ENCODE data around the gene SYNGR3.
"Not testable (repeated sequence)": the region's sequence is repeated elsewhere in the genome, so short reads cannot be mapped to it uniquely, and the experiment has no call there.

SYNGR3 gene

DNA sequence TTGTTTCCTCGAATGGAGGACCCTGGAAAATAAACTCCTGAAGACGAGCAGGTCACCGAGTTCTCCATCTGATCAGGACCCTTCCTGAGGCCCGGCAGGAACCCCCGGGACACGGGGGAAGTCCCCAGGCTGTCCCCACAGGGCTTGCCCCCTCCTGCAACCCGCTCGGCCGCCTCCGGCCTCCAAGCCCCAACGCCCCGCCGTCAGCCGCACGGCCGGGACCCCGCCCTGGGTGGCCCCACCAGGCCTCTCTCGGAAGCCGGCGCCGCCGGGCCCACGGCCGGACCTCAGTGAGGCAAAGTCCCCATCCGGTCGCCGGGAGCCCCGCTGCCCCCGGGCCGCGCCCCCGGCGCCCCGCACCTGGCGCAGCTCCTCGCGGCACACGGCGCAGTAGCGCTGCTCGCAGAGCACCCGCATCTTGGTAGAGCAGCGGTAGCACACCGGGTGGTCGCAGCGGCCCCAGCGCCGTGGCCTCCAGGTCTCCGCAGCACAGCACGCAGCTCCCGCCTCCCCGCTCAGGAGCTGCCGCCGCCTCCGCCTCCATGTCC, 19.5 kb downstream of the SYNGR3 start:
- DNase-seq = no peak

DNA sequence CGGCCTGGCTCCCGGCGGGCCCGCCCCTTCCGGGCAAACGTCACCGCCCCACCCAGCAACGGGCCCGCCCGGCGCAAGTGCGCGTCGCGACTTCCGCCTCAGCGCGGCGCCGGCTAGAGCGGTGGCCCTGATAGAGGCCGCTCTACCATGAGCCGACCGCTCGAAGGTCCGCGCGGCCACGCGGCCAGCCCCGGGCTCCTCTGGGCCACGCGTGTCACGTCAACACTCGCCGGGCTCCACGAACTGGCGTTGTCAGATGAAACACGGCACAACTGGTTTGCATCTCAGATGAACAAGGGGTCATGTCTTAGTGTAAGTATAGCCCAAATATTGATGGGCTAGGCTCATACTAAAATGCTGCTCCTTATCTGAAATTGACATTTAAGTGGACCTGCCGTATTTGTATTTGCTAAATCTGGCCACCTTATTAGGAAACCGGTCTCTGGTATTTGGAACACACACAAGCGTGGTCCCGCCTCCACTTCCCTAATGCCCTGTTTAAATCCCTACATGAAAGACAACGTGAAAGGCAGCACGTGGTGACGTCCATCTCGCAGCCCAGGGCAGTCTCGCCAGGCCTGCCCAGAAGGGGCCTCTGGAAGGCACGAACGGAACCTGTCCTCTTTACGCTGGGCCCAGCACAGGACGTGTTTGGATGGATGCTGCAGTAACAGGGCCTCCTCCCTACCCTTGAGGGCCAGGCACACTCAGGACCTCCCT, 20.2 kb downstream of the SYNGR3 start, which contains the start of gene ZNF598:
Gene ZNF598 (minus strand): TSS at position 31 of the 720 bp plus-strand sequence.
- peak; percentile 81 for DNase-seq

DNA sequence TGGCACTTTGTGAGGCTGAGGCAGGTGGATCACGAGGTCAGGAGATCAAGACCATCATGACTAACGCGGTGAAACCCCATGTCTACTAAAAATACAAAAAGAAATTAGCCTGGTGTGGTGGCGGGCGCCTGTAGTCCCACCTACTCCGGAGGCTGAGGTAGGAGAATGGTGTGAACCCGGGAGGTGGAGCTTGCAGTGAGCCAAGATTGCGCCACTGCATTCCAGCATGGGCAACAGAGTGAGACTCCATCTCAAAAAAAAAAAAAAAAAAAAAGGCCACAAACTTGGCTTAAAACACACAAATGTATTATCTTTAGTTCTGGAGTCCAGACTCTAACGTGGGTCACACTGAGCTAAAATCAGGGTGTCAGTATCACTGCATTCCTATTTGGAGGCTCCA, 22.0 kb downstream of the SYNGR3 start:
- not testable (repeated sequence) for DNase-seq

DNA sequence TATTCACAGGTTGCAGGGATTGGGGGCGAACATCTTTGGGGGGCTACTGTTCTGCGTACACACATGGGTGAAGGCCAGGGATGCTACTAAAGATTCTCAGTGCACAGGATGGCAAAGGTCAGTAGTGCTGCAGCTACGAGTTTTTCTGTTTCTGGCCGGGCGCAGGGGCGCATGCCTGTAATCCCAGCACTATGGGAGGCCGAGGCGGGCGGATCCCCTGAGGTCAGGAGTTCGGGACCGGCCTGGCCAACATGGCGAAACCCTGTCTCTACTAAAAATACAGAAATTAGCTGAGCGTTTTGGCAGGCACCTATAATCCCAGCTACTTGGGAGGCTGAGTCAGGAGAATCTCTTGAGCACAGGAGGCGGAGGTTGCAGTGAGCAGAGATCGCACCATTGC, 23.8 kb downstream of the SYNGR3 start:
- DNase-seq = no peak

DNA sequence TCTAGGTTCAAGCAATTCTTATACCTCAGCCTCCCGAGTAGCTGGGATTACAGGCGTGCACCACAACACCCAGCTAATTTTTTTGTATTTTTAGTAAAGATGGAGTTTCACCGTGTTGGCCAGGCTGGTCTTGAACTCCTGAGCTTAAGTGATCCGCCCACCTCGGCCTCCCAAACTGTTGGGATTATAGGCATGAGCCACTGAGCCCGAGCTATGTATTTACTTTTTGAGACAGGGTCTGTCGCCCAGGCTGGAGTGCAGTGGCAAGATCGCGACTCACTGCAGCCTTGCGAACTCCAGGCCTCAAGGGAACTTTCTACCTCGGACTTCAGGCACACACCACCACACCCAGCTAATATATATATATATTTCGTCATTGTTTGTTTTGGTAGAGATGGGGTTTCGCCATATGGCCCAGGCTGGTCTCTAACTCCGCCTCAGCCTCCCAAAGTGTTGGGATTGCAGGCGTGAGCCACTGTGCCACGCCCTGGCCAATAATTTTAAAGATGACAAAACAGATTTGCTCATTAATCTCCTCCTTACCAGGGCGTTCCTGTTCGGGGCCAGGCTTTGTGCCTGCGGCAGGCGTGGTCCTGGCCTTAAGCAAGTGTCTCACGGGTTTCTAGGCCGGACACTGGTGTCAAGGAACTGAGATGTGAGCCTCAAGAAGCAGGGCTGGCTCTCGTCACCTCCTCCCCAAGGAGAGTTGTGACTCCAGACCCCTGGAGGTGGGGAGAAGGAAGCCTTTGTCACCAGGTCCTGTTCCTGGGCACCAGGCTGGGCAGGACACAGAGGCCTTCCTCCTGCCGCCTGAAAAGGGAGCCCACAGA, 25.6 kb downstream of the SYNGR3 start:
- DNase-seq = peak; percentile 50

DNA sequence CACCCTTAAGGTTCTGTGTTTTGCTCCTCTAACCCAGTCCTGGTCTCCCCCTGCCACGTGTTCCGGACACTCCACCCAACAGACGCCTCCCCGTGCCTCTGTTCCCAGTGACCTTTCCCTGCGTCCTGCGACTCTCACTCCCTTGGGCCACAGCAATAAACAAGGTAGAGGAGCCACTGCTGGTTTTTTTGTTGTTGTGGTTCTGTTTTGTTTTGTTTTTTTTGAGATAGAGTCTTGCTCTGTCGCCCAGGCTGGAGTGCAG, 26.1 kb downstream of the SYNGR3 start:
- DNase-seq = no peak

DNA sequence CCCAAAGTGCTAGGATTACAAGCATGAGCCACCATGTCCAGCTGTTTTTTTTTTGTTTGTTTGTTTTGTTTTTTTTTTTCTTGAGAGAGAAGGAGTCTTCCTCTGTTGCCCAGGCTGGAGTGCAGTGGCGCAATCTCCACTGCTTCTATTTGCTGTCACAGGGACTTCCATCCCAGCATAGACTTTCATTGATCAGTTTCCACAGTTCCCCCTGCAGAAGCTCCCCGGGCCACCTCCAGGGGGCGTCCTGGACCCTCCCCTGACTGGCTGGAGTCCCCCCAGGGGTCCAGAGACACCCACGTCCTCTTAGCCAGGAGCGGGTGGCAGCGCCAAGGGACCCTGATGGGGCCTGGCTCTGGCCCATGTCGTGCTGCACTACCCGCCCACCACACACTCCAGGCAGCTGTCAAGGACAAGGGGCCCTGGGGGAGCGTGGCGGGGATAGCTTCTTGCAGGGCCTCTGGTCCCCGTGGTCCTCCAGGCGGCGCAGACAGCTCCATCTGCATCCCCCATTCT, 26.7 kb downstream of the SYNGR3 start:
- no peak for DNase-seq

DNA sequence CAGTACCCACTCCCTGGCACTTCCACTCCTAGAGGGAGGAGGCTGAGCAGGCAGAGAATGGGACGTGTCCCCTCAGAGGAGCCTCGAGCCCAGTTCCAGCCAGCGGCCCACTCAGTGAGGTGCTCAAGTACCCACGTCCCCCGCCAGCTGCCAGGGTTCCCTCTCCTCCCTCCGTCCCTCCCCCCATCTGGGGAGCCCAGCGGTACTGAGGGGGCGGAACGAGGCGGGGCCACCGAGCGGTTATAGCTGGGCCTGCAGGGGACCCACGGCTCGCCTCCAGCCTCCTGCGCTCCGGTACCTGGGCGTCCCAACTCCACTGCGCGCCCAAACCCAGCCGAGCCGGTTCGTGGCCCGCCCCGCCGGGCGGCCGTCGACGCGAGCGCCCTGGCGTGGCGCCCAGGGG, 29.7 kb downstream of the SYNGR3 start, which contains the start of gene NPW:
Gene NPW (plus strand): TSS at position 268 of the 403 bp plus-strand sequence.
- no peak for DNase-seq

DNA sequence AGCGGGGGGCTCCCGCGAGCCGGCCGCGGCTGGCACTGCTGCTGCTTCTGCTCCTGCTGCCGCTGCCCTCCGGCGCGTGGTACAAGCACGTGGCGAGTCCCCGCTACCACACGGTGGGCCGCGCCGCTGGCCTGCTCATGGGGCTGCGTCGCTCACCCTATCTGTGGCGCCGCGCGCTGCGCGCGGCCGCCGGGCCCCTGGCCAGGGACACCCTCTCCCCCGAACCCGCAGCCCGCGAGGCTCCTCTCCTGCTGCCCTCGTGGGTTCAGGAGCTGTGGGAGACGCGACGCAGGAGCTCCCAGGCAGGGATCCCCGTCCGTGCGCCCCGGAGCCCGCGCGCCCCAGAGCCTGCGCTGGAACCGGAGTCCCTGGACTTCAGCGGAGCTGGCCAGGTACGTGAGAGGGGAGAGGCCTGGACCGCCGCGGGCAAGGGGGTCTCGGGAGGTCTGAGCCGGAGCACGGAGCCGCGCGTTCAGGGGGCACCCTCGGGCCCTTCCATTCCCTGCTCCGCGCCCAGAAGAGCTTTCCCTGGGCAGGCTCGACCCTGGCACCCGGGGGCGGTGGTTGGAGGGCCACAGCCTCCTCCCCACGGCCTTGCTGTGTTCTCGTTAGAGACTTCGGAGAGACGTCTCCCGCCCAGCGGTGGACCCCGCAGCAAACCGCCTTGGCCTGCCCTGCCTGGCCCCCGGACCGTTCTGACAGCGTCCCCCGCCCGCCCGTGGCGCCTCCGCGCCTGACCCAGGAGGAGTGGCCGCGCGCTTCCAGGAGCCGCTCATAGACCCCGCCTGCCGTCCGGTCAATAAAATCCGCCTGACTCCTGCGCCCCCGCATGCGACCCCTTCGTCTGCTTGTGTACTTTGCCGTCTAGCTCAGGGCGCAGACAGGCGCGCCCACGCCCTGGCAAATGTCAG, 30.4 kb downstream of the SYNGR3 start:
- DNase-seq = no peak

DNA sequence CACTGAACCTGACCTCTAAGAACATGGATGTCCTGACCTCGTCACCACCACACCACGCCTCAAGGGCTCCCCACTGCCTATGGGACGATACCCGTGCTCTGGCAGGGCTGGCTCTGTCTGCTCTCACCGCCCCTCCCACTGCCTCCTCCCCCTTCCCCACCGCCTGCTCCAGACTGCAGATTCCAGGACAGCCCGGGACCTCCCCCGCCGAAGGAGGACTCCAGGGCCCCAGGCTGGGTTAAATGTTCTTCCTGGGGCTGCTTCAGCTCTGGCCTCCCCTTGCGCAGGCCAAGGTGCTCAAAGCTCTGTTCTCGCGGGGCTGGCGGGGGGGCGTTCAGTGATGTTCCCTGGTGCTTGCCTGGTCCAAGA, 32.9 kb downstream of the SYNGR3 start:
- DNase-seq = no peak

DNA sequence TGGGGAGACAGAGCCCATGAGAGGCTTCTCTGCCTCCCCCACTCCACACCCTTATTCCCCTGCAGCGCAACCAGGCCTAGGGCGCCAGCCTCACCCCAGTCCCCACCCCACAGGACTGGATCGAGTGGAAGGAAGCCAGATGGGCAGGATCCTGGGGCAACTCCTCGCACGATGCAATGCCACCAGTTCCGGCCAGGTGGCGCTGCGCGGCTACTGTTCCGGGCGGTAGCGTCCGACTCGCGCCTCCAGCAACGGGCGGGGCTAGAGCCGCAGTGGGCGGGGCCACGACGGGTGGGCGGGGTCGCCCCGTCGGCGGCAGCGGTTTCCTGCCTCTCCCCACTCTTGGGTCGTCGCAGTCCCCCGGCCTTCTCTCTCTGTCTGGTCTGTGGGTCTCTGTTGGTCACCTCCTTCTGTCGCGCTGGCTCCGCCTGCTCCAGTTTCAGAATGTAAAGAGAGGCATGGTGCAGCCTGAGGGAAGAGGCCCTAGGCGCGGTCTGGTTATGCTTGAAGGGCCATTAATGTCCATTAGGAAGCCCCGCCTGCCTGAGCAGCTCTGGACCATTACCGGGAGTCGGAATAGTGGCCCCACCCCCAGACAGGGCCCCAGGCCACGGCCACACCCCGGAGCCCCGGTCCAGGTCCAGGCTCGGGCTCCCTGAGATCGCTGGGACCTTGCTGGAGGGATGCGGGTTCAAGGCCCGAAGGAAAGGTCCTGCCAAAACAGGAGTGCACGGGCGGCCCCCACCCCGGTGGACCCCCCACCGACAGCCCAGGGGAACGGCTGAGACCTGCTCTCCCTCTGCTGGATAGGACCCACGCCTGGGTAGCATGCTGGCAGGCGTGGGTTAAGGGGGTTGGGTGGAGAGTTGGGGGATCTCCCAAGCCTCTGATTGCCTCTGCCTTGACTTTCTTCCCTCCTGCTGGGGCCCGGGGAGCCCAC, 33.6 kb downstream of the SYNGR3 start:
- DNase-seq = peak; percentile 91

DNA sequence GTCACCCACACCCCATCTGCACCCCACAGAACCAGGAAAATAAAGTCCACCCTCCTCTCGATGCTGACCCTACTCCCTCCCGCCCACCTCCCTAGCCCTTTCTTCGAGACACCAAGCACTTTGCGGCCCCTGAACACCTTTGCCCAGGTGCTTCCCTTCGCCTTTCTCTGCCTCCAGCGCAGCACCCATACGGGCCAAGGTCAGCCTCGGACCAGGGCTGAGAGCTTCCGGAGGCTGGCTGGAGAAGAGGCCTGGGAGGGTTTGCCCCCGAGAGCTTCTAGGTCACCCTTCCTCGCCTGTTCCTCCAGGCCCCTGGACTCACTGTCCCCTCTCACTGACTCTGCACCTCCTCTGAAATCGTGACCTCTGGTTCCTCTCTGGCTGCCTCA, 34.3 kb downstream of the SYNGR3 start:
- DNase-seq = no peak

DNA sequence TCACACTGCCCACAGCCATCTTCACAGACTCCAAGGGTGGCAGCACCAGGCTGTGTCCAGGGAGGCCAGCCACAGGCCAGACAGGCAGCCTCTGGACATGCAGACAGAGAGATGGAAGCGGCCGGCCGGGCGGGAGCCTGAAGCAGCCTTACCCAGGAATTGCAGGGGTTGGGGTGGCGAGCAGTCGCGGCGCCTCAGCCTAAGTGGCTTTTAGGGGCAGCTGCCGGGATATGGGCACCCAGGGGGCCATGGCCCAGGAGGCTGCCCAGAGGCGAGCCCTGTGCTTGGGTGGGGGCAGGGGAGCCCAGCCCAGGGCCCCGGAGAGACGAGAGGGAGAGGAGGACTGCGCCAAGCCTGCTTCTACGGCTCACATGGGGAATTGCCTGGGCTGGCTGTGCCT, 35.5 kb downstream of the SYNGR3 start:
- DNase-seq = no peak

DNA sequence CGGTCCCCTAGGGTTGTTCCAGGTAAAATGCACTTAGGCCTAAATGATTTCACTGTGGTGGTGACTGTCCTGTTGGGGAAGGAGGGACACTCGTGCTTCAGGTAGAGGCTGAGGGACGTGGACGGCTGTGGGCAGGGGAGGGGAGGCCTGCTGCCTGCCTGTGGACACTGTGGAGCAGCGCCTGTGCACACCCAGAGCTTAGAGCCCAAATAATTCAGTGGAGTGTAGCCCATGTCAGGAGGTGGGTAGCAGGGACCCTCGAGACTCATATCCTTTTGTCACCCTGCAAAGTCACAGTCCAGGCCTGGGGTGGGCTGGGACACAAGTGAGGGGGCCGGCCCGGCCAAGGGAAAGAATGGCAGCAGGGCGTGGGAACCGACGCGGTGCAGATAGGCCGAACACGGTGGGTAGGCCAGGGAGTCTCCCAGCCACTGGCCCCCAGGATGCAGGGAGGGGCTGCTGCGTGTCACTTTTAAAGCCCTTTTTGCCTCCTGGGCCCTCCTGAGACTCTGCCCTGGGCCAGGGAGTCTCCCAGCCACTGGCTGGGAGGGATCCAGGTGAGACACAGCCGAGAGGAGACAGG, 36.2 kb downstream of the SYNGR3 start:
- DNase-seq = no peak

DNA sequence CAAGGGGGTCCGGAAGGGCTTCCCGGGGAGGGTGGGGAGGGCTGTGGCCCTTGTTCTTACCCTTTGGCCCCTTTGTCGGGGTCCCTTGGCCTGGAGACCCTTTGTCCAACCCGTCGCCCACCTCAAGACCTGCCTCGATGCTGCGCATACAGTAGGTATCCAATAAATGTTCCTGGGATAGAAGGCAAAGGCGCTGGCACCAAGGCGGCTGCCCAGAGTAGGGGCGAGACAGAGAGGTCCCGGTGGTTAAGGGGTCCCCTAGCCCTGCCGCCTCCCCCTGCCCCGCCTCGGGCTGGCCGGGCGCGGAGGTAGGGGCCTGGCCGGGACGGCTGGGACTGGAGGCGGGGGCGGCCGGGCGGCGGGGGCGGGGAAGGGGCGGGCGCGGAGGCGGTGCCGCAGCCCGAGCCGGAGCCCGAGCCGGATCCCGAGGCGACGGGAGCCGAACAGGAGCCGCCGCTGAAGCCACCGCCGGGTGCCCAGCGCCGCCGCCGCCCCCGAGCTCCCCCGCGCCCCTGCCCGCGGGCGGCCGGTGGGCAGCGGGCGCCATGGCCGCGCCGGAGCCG, 36.8 kb downstream of the SYNGR3 start, which contains the start of gene NHERF2:
Gene NHERF2 (plus strand): TSS at position 442 of the 563 bp plus-strand sequence. CDS start 104 bp downstream, at position 546.
- no peak for DNase-seq

DNA sequence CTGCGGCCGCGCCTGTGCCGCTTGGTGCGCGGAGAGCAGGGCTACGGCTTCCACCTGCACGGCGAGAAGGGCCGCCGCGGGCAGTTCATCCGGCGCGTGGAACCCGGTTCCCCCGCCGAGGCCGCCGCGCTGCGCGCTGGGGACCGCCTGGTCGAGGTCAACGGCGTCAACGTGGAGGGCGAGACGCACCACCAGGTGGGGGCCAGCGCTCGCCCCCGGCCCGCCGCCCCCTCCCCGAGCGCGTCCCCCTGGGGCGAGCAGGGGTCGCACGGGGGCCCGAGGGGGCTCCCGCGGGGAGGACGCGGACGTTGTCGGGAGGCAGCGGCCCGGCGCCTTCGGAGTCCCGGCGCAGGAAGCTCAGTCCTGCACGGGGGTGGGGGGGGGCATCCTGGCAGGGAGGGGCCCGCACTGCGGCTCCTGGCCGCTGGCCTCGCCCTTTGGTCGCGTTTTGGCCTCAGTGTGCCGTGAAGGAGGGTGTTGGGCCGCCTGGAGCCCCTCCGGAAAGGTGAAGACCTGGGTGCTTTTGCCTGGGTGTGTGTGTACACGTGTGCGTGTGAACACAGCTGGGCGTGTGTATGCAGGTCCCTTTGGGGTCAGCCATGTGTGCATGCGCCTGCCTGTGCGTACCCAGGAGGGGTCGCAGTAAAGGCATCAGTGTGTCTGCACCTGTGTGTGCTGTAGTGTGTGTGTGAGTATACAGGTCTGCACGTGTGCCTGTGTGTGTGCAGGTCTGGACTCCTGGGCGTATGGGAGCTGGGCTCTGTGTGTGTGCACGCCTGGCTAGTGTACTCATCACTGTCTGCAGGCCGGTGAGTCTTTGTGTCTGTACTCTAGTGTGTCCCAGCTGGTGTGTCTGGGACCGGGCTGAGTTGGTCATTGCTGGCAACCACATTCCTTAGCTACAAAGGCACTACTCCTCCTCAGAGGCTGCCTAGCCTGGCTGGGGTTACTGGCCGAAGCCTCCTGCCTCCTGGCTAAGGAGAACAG, 37.5 kb downstream of the SYNGR3 start:
- peak; percentile 26 for DNase-seq

DNA sequence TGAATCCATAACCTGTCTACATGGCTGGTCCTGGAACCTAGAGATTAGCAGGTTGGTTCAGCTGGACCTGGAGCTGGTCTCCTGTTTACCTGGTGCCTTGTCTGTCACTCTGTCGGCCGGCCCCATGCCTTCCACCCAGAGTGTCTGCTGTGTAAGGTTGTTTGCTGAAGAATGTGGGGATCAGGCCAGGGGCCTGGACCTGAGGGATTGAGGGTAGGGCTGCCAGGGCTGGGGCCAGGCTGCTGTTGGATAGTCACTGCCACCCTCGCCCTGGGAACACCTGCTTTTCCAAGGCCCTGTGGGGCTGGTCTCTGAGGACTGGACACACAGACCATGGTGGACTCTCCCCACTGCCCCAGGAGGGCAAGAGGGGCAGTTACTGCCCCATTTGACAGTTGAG, 38.4 kb downstream of the SYNGR3 start:
- DNase-seq = no peak

DNA sequence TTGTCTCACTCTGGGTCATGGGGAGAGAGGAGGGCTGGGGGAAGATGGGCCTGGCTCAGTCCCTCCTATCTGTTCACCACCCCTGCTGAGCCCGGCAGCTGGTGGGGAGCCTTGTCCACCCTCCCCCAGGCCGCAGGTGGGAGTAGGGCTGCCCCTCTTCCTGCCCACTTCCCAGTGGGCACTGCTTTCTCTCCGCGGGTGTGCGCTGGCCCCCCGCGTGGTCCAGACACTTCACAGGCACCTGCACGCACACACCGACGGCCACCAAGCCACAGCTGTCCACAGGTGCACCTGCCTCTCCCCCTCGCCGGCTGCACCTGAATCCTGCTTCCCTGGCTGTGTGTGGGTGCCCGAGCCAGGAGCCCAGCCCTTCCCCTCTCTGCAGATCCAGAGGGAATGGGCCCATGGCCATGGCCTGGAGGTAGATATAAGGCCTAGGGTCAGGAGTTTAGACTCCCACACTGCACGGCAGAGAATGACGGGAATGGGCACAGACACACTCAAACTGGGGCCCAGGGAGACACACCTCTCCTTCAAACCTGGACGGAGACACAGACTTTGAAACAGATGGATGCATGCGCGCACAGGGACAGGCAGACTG, 39.0 kb downstream of the SYNGR3 start:
- no peak for DNase-seq

DNA sequence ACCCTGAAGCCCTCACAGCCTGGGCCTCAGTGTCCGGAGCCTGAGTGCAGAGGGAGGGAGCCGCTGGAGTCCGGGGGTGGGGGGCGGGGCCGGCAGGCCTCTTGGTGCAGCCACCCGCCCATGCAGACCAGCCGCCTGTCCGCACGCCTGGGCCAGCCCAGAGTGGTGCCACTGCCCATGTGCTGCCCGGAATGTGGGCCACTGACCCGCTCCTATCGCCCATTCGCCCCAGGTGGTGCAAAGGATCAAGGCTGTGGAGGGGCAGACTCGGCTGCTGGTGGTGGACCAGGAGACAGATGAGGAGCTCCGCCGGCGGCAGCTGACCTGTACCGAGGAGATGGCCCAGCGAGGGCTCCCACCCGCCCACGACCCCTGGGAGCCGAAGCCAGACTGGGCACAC, 39.6 kb downstream of the SYNGR3 start:
- DNase-seq = no peak
